Fibroblast of villous mesenchyme (primary cell): ENCODE results near the gene SMIM24. TPM values are rescaled to one million over a fixed set of nuclear protein-coding genes. Genes with fewer than 3 reads are reported as not detected.
A peak's percentile ranks its signal among the peaks of the same experiment; 100 is the strongest.

Source experiments
- DNase-seq: peaks from one replicate; pipeline ENCODE4 v3.0.0-alpha.2; 2010; ENCODE audit warnings: low read depth
- H3K4me3 ChIP-seq: 2 replicates; pipeline ENCODE4 v1.5.1; 2011; ENCODE audit warnings: low read depth, mild to moderate bottlenecking, low read length
- CTCF ChIP-seq: IDR thresholded peaks from 2 replicates; pipeline ENCODE4 v1.5.1; 2012; ENCODE audit warnings: low read depth, mild to moderate bottlenecking, low read length; ENCODE audit not compliant: insufficient read depth
- total RNA-seq: library from RNA; depleted of rRNA; stranded (reverse); fragments of >200 nt; gene quantifications from 2 replicates; pipeline ENCODE4 v1.2.3, GENCODE V29; 2012

SMIM24 gene
- total RNA-seq, 1 donor: not detected

- TF ChIP-seq CTCF: no peak
- DNase-seq: no peak
- H3K4me3 ChIP-seq: no peak overlapping the region
Observed at GRCh38 chr19:3520166-3521103, 40.1 kb upstream of the SMIM24 start.

- H3K4me3 ChIP-seq: no peak overlapping the region
- DNase-seq: no peak
- no peak for TF ChIP-seq CTCF
Observed at GRCh38 chr19:3519126-3519525, 38.8 kb upstream of the SMIM24 start.

- H3K4me3 ChIP-seq: no peak overlapping the region
- DNase-seq: no peak
- no peak for TF ChIP-seq CTCF
Observed at GRCh38 chr19:3518659-3519058, 38.3 kb upstream of the SMIM24 start.

- no peak for TF ChIP-seq CTCF
- H3K4me3 ChIP-seq: no peak overlapping the region
- DNase-seq: no peak
Observed at GRCh38 chr19:3518255-3518654, 37.9 kb upstream of the SMIM24 start.

- no peak overlapping the region for H3K4me3 ChIP-seq
- DNase-seq: peak; percentile 48
- TF ChIP-seq CTCF: no peak
Observed at GRCh38 chr19:3517638-3518037, 37.3 kb upstream of the SMIM24 start.

GRCh38 chr19:3516675-3517207, 36.4 kb upstream of the SMIM24 start:
- TF ChIP-seq CTCF: no peak
- no peak for DNase-seq
- H3K4me3 ChIP-seq: no peak overlapping the region
